KMS-11 (cell line): ENCODE data around the gene PPP1R13B.

Experiments used
- H2AFZ ChIP-seq: fragments of 200-600 bp; sonication (generic); 2 replicates; pipeline ENCODE4 v1.6.1; 2016; ENCODE audit warnings: antibody characterized with exemption, mixed run types, low read depth
- H3K27ac ChIP-seq: fragments of 200-600 bp; sonication (generic); 2 replicates; pipeline ENCODE4 v1.6.1; 2016; ENCODE audit warnings: mild to moderate bottlenecking, mixed run types
- H3K27me3 ChIP-seq: fragments of 200-600 bp; sonication (generic); 2 replicates; pipeline ENCODE4 v1.6.1; 2017; ENCODE audit warnings: mild to moderate bottlenecking, low read depth, mixed run types, moderate library complexity; ENCODE audit not compliant: insufficient read depth
- H3K36me3 ChIP-seq: fragments of 200-600 bp; sonication (generic); 2 replicates; pipeline ENCODE4 v1.6.1; 2017; ENCODE audit warnings: mild to moderate bottlenecking, mixed run types; ENCODE audit not compliant: insufficient read depth
- H3K4me1 ChIP-seq: fragments of 200-600 bp; sonication (generic); 2 replicates; pipeline ENCODE4 v1.6.1; 2016; ENCODE audit warnings: mild to moderate bottlenecking, low read depth, mixed run types; ENCODE audit not compliant: poor library complexity, severe bottlenecking
- H3K4me2 ChIP-seq: fragments of 200-600 bp; sonication (generic); 2 replicates; pipeline ENCODE4 v1.7.0; 2016; ENCODE audit warnings: mild to moderate bottlenecking, mixed run types
- H3K4me3 ChIP-seq: fragments of 200-600 bp; sonication (generic); IDR thresholded peaks from 2 replicates; pipeline ENCODE4 v1.6.1; 2017; ENCODE audit warnings: low read depth, low read length, mixed read lengths; ENCODE audit not compliant: insufficient read depth
- H3K79me2 ChIP-seq: fragments of 200-600 bp; sonication (generic); 2 replicates; pipeline ENCODE4 v1.6.1; 2016; ENCODE audit warnings: low read depth, mixed run types; ENCODE audit not compliant: insufficient read depth
- H3K9ac ChIP-seq: fragments of 200-600 bp; sonication (generic); 2 replicates; pipeline ENCODE4 v1.6.1; 2016; ENCODE audit warnings: mild to moderate bottlenecking, mixed run types
- H4K20me1 ChIP-seq: fragments of 200-600 bp; sonication (generic); 2 replicates; pipeline ENCODE4 v1.6.1; 2016; ENCODE audit warnings: mild to moderate bottlenecking, mixed run types; ENCODE audit not compliant: insufficient read depth
- TF ChIP-seq, protein P1 (sequence below): fragments of 200-600 bp; sonication (generic); conservative IDR thresholded peaks from 2 replicates; pipeline ENCODE4 v1.6.1; 2017; ENCODE audit warnings: low read depth, mild to moderate bottlenecking, antibody characterized with exemption, low read length, moderate library complexity, mixed read lengths

The PPP1R13B gene

DNA sequence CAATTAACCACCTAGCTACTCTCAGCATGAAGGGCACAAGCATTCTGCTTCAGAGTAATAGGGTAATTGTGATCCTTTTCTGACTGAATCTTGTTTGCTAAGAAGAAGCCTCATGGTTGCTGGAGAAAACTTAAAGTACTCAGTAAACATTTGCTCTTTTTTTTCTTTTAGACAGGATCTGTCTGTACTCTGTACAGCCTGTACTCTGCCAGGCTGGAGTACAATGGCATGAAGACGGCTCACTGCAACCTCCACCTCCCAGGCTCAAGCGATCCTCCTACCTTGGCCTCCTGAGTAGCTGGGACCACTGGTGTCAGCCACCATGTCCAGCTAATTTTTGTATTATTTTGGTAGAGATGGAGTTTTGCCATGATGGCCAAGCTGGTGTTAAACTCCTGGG, 12.4 kb downstream of the PPP1R13B start:
- Histone ChIP-seq H3K27me3 (no peaks in the 10 kb centered on the region), H3K4me3 (no peak overlapping the region)

GRCh38 chr14:103833711-103834110, 13.7 kb downstream of the PPP1R13B start:
- H2AFZ ChIP-seq = no peak overlapping the region
- H3K9ac ChIP-seq = no peak overlapping the region
- H4K20me1 ChIP-seq = no peaks in the 10 kb centered on the region
- TF ChIP-seq, protein P1, sequence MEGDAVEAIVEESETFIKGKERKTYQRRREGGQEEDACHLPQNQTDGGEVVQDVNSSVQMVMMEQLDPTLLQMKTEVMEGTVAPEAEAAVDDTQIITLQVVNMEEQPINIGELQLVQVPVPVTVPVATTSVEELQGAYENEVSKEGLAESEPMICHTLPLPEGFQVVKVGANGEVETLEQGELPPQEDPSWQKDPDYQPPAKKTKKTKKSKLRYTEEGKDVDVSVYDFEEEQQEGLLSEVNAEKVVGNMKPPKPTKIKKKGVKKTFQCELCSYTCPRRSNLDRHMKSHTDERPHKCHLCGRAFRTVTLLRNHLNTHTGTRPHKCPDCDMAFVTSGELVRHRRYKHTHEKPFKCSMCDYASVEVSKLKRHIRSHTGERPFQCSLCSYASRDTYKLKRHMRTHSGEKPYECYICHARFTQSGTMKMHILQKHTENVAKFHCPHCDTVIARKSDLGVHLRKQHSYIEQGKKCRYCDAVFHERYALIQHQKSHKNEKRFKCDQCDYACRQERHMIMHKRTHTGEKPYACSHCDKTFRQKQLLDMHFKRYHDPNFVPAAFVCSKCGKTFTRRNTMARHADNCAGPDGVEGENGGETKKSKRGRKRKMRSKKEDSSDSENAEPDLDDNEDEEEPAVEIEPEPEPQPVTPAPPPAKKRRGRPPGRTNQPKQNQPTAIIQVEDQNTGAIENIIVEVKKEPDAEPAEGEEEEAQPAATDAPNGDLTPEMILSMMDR = no peak
- H3K4me1 ChIP-seq = no peaks in the 10 kb centered on the region
- no peaks in the 10 kb centered on the region for H3K79me2 ChIP-seq
- no peaks in the 10 kb centered on the region for H3K36me3 ChIP-seq
- H3K4me2 ChIP-seq = no peak overlapping the region
- H3K27me3 ChIP-seq = no peaks in the 10 kb centered on the region
- no peak overlapping the region for H3K4me3 ChIP-seq
- H3K27ac ChIP-seq = no peak overlapping the region

More for the DNA sequence above, 12.4 kb downstream of the PPP1R13B start:
- no peaks in the 10 kb centered on the region for H3K36me3 ChIP-seq
- no peaks in the 10 kb centered on the region for H4K20me1 ChIP-seq
- TF ChIP-seq, protein P1 = no peak
- H2AFZ ChIP-seq = no peak overlapping the region
- H3K27ac ChIP-seq = no peak overlapping the region
- no peaks in the 10 kb centered on the region for H3K4me1 ChIP-seq
- H3K9ac ChIP-seq = no peak overlapping the region
- no peak overlapping the region for H3K4me2 ChIP-seq
- no peaks in the 10 kb centered on the region for H3K79me2 ChIP-seq

DNA sequence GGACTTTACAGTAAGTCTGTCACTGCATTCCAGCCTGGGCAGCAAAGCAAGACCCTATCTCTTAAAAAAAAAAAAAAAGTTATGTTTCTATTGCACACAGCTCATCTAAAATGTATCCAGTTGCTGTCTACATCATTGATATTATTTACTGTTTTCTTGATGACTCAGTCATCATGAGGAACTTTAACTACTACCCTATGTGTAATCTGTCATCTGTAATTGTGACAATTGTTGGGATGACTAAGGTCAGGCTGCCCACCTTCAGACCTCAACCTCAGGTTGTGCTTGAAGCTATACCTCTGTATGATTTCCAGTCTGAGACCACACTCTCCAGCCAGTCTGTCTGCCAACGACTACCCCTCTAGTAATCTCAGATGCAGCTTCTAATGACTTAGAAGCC, 15.3 kb downstream of the PPP1R13B start:
- H4K20me1 ChIP-seq = no peaks in the 10 kb centered on the region
- no peak overlapping the region for H3K4me3 ChIP-seq
- no peak overlapping the region for H3K27ac ChIP-seq
- no peak overlapping the region for H3K4me2 ChIP-seq
- H3K36me3 ChIP-seq = no peaks in the 10 kb centered on the region
- no peaks in the 10 kb centered on the region for H3K79me2 ChIP-seq
- TF ChIP-seq, protein P1 = no peak
- no peak overlapping the region for H3K9ac ChIP-seq
- H2AFZ ChIP-seq = no peak overlapping the region
- no peaks in the 10 kb centered on the region for H3K4me1 ChIP-seq
- no peaks in the 10 kb centered on the region for H3K27me3 ChIP-seq

- TF ChIP-seq, protein P1 = no peak
- no peaks in the 10 kb centered on the region for H3K79me2 ChIP-seq
These were observed 16.7 kb downstream of the PPP1R13B start for GRCh38 chr14:103830511-103831270.

More at GRCh38 chr14:103830511-103831270, 16.7 kb downstream of the PPP1R13B start:
- Histone ChIP-seq H4K20me1 (no peaks in the 10 kb centered on the region), H2AFZ (no peak overlapping the region), H3K36me3 (no peaks in the 10 kb centered on the region), H3K4me2 (no peak overlapping the region), H3K27me3 (no peaks in the 10 kb centered on the region), H3K4me3 (no peak overlapping the region), H3K27ac (no peak overlapping the region), H3K9ac (no peak overlapping the region), H3K4me1 (no peaks in the 10 kb centered on the region)
